GM23338 (cell line): ENCODE data around the gene KCNF1. TPM values are rescaled to one million over a fixed set of nuclear protein-coding genes. Genes with fewer than 3 reads are reported as not detected.

ENCODE experiments used
- ATAC-seq: fragments of 200-7000 bp; cut with Tn5 transposase; 3 replicates; pipeline ENCODE4 v1.9.1; 2020
- DNase-seq: peaks from one replicate; pipeline ENCODE4 v3.0.0-alpha.2; 2015; ENCODE audit warnings: low spot score
- H2AFZ ChIP-seq: fragments of 200-600 bp; sonication (generic); 2 replicates; pipeline ENCODE4 v1.8.0; 2016; ENCODE audit warnings: antibody characterized with exemption, mild to moderate bottlenecking, moderate library complexity
- H3F3A ChIP-seq: fragments of 200-600 bp; sonication (generic); replicated peaks from 2 replicates; pipeline ENCODE4 v1.8.0; 2017; ENCODE audit warnings: antibody characterized with exemption, mixed run types, low read depth
- H3K27ac ChIP-seq: fragments of 200-600 bp; sonication (generic); 2 replicates; pipeline ENCODE4 v1.6.1; 2016; ENCODE audit warnings: low read depth
- H3K27me3 ChIP-seq: fragments of 200-600 bp; sonication (generic); 2 replicates; pipeline ENCODE4 v1.8.0; 2016; ENCODE audit warnings: mild to moderate bottlenecking, mixed run types, moderate library complexity; ENCODE audit not compliant: insufficient read depth
- H3K36me3 ChIP-seq: fragments of 200-600 bp; sonication (generic); 2 replicates; pipeline ENCODE4 v1.8.0; 2016; ENCODE audit warnings: mild to moderate bottlenecking; ENCODE audit not compliant: insufficient read depth
- H3K4me1 ChIP-seq: fragments of 200-600 bp; sonication (generic); 2 replicates; pipeline ENCODE4 v1.8.0; 2016; ENCODE audit warnings: mild to moderate bottlenecking, moderate library complexity; ENCODE audit not compliant: insufficient read depth
- H3K4me2 ChIP-seq: fragments of 200-600 bp; sonication (generic); 2 replicates; pipeline ENCODE4 v1.7.1; 2017; ENCODE audit warnings: mixed run types
- H3K4me3 ChIP-seq: fragments of 200-600 bp; sonication (generic); 2 replicates; pipeline ENCODE4 v1.6.1; 2016; ENCODE audit warnings: mixed run types
- H3K79me2 ChIP-seq: fragments of 200-600 bp; sonication (generic); replicated peaks from 2 replicates; pipeline ENCODE4 v1.8.0; 2017; ENCODE audit warnings: mild to moderate bottlenecking; ENCODE audit not compliant: insufficient read depth
- H3K9me2 ChIP-seq: fragments of 200-600 bp; sonication (generic); 2 replicates; pipeline ENCODE4 v1.8.0; 2017; ENCODE audit not compliant: insufficient read depth
- H4K20me1 ChIP-seq: fragments of 200-600 bp; sonication (generic); replicated peaks from 2 replicates; pipeline ENCODE4 v1.8.0; 2017; ENCODE audit warnings: mild to moderate bottlenecking; ENCODE audit not compliant: insufficient read depth
- H3K27ac Mint-ChIP-seq: 2 replicates; pipeline ENCODE4 v1.8.0; 2020; ENCODE audit warnings: inconsistent platforms, mild to moderate bottlenecking, moderate library complexity, mixed read lengths
- H3K27me3 Mint-ChIP-seq: 3 replicates; pipeline ENCODE4 v1.8.0; 2022; ENCODE audit warnings: low read depth, mild to moderate bottlenecking, moderate library complexity, mixed read lengths, inconsistent platforms; ENCODE audit not compliant: insufficient read depth, poor library complexity
- H3K36me3 Mint-ChIP-seq: 3 replicates; pipeline ENCODE4 v1.8.0; 2021; ENCODE audit warnings: low read depth, mild to moderate bottlenecking, inconsistent platforms, moderate library complexity, mixed read lengths
- H3K4me1 Mint-ChIP-seq: 3 replicates; pipeline ENCODE4 v1.8.0; 2020; ENCODE audit warnings: mild to moderate bottlenecking, inconsistent platforms, mixed read lengths
- H3K4me3 Mint-ChIP-seq: 3 replicates; pipeline ENCODE4 v1.8.0; 2021; ENCODE audit warnings: moderate library complexity, mild to moderate bottlenecking, inconsistent platforms, mixed read lengths
- H3K9me3 Mint-ChIP-seq: 3 replicates; pipeline ENCODE4 v1.8.0; 2020; ENCODE audit warnings: moderate library complexity, mild to moderate bottlenecking, inconsistent platforms, mixed read lengths
- EZH2 ChIP-seq: fragments of 200-600 bp; sonication (generic); IDR thresholded peaks from one replicate; pipeline ENCODE4 v1.8.0; 2017; ENCODE audit warnings: antibody characterized with exemption, mild to moderate bottlenecking, low read depth; ENCODE audit not compliant: unreplicated experiment
- JUNB ChIP-seq: IDR thresholded peaks from one replicate; pipeline ENCODE4 v1.6.1; 2016; ENCODE audit warnings: antibody characterized with exemption; ENCODE audit not compliant: unreplicated experiment
- NANOG ChIP-seq: IDR thresholded peaks from 2 replicates; pipeline ENCODE4 v1.6.1; 2016; ENCODE audit warnings: antibody characterized with exemption, borderline replicate concordance
- STAT1 ChIP-seq: IDR thresholded peaks from one replicate; pipeline ENCODE4 v1.6.1; 2016; ENCODE audit warnings: antibody characterized with exemption; ENCODE audit not compliant: unreplicated experiment
- ZNF114 ChIP-seq: fragments of 250-450 bp; sonication (Bioruptor Pico); IDR thresholded peaks from 2 replicates; pipeline ENCODE4 v1.5.0; 2020; ENCODE audit warnings: mild to moderate bottlenecking, moderate library complexity
- ZNF331 ChIP-seq: fragments of 250-450 bp; sonication (Bioruptor Pico); IDR thresholded peaks from 2 replicates; pipeline ENCODE4 v1.5.0; 2020; ENCODE audit warnings: low read depth, mild to moderate bottlenecking, moderate library complexity
- polyA plus RNA-seq: library from polyadenylated mRNA; unstranded; fragments of >200 nt; fragmentation: Nextera tagmentation; extraction: Ambion mirVana; gene quantifications from 2 replicates; pipeline ENCODE4 v1.2.1, GENCODE V29; 2016
- total RNA-seq: library from RNA; depleted of rRNA; stranded (reverse); fragments of >200 nt; shearing (Covaris generic); gene quantifications from 2 replicates; pipeline ENCODE4 v1.2.3, GENCODE V29; 2014
- TF ChIP-seq, protein P1 (sequence below): IDR thresholded peaks from one replicate; pipeline ENCODE4 v1.6.1; 2018; ENCODE audit warnings: antibody characterized with exemption; ENCODE audit not compliant: unreplicated experiment
- TF ChIP-seq, protein P2 (sequence below): IDR thresholded peaks from 2 replicates; pipeline ENCODE4 v1.6.1; 2016; ENCODE audit warnings: antibody characterized with exemption
- TF ChIP-seq, protein P3 (sequence below), 2 experiments: fragments of 200-600 bp in 1 of 2; sonication (generic) in 1 of 2; conservative IDR thresholded peaks; 2 replicates each; pipeline versions ENCODE4 v1.5.1 to v1.6.1; 2016 to 2017; ENCODE audit warnings: antibody characterized with exemption in 2 of 2, low read depth in 2 of 2, mild to moderate bottlenecking in 2 of 2, moderate library complexity in 1 of 2

Gene KCNF1
- total and polyA plus RNA-seq, 2 experiments from 2014 or later: 0.11 to 1.5 TPM

DNA sequence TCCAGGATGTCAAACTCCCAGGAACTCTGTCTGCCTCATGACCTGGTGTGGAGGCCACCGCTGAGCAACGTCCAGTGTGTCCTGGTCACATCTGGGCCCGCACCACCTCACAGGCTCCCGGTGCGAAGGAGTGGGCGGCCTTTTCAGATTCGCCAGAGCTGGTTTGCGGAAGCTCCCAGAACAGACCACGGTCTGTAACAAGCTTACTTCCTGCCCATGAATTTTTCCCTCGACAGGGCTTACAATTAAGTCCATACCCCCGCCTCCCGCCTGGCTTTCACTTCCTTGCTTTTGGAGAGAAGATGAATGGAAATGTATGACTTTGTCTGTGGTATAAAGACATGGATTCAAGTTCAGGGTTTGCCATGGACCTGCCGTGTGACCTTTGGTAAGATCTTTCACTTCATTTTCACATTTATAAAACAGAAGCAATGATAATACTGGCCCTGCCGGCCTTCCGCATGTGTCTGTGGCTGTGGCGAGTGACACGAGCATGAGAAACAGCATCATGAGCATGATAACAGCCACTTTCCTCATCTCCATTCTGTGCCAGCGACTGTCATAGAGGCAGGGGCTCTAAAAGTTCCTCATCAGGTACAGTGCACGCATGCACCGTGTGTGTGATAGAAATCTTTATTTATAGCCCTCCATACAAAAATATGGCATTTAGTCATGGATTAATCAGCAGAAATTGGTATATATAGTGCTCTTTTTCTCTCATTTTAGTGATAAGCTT is 31.0 kb upstream of the KCNF1 start (continued):
- TF ChIP-seq ZNF114 (CRISPR knock-in tag) (no peak), STAT1 (no peak), EZH2 (no peak), ZNF331 (CRISPR knock-in tag) (no peak), NANOG (no peak)
- TF ChIP-seq, protein P1, sequence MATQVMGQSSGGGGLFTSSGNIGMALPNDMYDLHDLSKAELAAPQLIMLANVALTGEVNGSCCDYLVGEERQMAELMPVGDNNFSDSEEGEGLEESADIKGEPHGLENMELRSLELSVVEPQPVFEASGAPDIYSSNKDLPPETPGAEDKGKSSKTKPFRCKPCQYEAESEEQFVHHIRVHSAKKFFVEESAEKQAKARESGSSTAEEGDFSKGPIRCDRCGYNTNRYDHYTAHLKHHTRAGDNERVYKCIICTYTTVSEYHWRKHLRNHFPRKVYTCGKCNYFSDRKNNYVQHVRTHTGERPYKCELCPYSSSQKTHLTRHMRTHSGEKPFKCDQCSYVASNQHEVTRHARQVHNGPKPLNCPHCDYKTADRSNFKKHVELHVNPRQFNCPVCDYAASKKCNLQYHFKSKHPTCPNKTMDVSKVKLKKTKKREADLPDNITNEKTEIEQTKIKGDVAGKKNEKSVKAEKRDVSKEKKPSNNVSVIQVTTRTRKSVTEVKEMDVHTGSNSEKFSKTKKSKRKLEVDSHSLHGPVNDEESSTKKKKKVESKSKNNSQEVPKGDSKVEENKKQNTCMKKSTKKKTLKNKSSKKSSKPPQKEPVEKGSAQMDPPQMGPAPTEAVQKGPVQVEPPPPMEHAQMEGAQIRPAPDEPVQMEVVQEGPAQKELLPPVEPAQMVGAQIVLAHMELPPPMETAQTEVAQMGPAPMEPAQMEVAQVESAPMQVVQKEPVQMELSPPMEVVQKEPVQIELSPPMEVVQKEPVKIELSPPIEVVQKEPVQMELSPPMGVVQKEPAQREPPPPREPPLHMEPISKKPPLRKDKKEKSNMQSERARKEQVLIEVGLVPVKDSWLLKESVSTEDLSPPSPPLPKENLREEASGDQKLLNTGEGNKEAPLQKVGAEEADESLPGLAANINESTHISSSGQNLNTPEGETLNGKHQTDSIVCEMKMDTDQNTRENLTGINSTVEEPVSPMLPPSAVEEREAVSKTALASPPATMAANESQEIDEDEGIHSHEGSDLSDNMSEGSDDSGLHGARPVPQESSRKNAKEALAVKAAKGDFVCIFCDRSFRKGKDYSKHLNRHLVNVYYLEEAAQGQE: no peak
- TF ChIP-seq, protein P2, sequence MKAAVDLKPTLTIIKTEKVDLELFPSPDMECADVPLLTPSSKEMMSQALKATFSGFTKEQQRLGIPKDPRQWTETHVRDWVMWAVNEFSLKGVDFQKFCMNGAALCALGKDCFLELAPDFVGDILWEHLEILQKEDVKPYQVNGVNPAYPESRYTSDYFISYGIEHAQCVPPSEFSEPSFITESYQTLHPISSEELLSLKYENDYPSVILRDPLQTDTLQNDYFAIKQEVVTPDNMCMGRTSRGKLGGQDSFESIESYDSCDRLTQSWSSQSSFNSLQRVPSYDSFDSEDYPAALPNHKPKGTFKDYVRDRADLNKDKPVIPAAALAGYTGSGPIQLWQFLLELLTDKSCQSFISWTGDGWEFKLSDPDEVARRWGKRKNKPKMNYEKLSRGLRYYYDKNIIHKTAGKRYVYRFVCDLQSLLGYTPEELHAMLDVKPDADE: no peak
- TF ChIP-seq, protein P3, sequence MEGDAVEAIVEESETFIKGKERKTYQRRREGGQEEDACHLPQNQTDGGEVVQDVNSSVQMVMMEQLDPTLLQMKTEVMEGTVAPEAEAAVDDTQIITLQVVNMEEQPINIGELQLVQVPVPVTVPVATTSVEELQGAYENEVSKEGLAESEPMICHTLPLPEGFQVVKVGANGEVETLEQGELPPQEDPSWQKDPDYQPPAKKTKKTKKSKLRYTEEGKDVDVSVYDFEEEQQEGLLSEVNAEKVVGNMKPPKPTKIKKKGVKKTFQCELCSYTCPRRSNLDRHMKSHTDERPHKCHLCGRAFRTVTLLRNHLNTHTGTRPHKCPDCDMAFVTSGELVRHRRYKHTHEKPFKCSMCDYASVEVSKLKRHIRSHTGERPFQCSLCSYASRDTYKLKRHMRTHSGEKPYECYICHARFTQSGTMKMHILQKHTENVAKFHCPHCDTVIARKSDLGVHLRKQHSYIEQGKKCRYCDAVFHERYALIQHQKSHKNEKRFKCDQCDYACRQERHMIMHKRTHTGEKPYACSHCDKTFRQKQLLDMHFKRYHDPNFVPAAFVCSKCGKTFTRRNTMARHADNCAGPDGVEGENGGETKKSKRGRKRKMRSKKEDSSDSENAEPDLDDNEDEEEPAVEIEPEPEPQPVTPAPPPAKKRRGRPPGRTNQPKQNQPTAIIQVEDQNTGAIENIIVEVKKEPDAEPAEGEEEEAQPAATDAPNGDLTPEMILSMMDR (conservative IDR thresholded peaks at IDR 0.05; ENCODE audit: low read depth in 2 of 2): no peak

DNA sequence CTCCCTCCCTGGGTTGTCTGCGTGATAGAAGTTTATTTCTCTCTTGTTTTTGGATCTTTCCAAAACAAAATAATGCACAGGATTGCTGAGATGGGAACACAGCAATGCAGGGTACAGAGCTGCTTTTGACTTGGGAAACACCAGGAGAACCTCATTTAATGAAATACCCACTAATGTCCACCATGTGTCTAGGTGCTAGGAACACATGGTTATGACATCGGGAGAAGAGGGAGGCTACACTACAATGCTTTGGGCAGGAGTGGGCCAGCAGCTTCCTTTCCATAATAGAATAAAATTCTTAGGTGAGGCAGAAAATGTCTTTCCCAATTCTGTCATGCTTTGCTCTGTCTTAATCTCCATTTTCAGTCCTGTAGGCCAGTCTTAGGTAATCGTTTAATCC is 29.2 kb upstream of the KCNF1 start:
- no peak for DNase-seq
- H3K4me3 Mint-ChIP-seq: no peak overlapping the region

More for the DNA sequence above, 29.2 kb upstream of the KCNF1 start:
- H3K27ac ChIP-seq: no peak overlapping the region
- no peak overlapping the region for H3K27ac Mint-ChIP-seq
- H3K4me3 ChIP-seq: no peak overlapping the region
- H3K4me1 ChIP-seq: peaks cover 19% of the 10 kb centered on the region
- H3K36me3 ChIP-seq: no peaks in the 10 kb centered on the region
- no peaks in the 10 kb centered on the region for H4K20me1 ChIP-seq
- no peaks in the 10 kb centered on the region for H3K79me2 ChIP-seq
- H3K9me2 ChIP-seq: no peaks in the 10 kb centered on the region
- no peak overlapping the region for H2AFZ ChIP-seq
- TF ChIP-seq ZNF114 (CRISPR knock-in tag) (no peak), JUNB (no peak)
- no peaks in the 10 kb centered on the region for H3K27me3 ChIP-seq
- H3K36me3 Mint-ChIP-seq: no peaks in the 10 kb centered on the region
- H3K9me3 Mint-ChIP-seq: no peaks in the 10 kb centered on the region; the same call in 2 of the 3 replicates
- H3F3A ChIP-seq: no peaks in the 10 kb centered on the region
- H3K4me1 Mint-ChIP-seq: peaks cover 44% of the 10 kb centered on the region
- no peak for ATAC-seq
- H3K4me2 ChIP-seq: no peak overlapping the region
- H3K27me3 Mint-ChIP-seq: peaks cover 10% of the 10 kb centered on the region
